Panc1 (cell line): Measurements from ENCODE around the gene INO80C. TPM values are rescaled to one million over a fixed set of nuclear protein-coding genes. Genes with fewer than 3 reads are reported as not detected.

Experiments
- ATAC-seq: fragments of 200-7000 bp; cut with Tn5 transposase; 2 replicates; pipeline ENCODE4 v1.9.1; 2020; ENCODE audit warnings: mild to moderate bottlenecking, moderate library complexity
- BruUV-seq: library from RNA; stranded (reverse); fragments of 400-500 nt; replicated peaks from 2 replicates; lab custom pipeline; 2021; lab: Mats Ljungman, UMichigan
- CTCF ChIA-PET: fragments of 300-600 bp; sonication (Branson Sonifier 250); formaldehyde crosslinking; loops from one replicate; lab custom pipeline; 2022; ENCODE audit warnings: antibody characterized with exemption; lab: Charles Lee
- POLR2A ChIA-PET: fragments of 300-600 bp; sonication (Branson Sonifier 250); formaldehyde crosslinking; loops from one replicate; lab custom pipeline; 2022; ENCODE audit warnings: antibody characterized with exemption; lab: Charles Lee
- DNase-seq: peaks from one replicate; pipeline ENCODE4 v3.0.0-alpha.2; 2010; ENCODE audit warnings: low read depth, low spot score
- H3K27ac ChIP-seq: 2 replicates; pipeline ENCODE4 v1.5.1; 2011; ENCODE audit warnings: mild to moderate bottlenecking, low read length, inconsistent platforms
- H3K27me3 ChIP-seq: fragments of 200-500 bp; sonication (Bioruptor generic); 2 replicates; pipeline ENCODE4 v1.6.0; 2014; ENCODE audit warnings: low read length, inconsistent platforms; ENCODE audit not compliant: control insufficient read depth, insufficient read depth
- H3K36me3 ChIP-seq: fragments of 200-500 bp; sonication (Bioruptor generic); 2 replicates; pipeline ENCODE4 v1.5.1; 2014; ENCODE audit warnings: inconsistent platforms, mild to moderate bottlenecking, low read length, moderate library complexity; ENCODE audit not compliant: control insufficient read depth, insufficient read depth
- H3K4me1 ChIP-seq: 2 replicates; pipeline ENCODE4 v1.5.1; 2011; ENCODE audit warnings: inconsistent platforms, mild to moderate bottlenecking, low read length, moderate library complexity; ENCODE audit not compliant: control insufficient read depth, insufficient read depth
- H3K4me3 ChIP-seq, 2 experiments: 2 replicates each; pipeline ENCODE4 v1.5.1; 2011 to 2012; ENCODE audit warnings: low read depth in 2 of 2, low read length in 2 of 2, mild to moderate bottlenecking in 2 of 2, inconsistent platforms in 1 of 2, moderate library complexity in 1 of 2
- H3K9me3 ChIP-seq: fragments of 200-500 bp; sonication (Bioruptor generic); 2 replicates; pipeline ENCODE4 v1.5.1; 2014; ENCODE audit warnings: low read depth, mild to moderate bottlenecking, inconsistent platforms, low read length, moderate library complexity; ENCODE audit not compliant: control insufficient read depth, insufficient read depth
- CTCF ChIP-seq: fragments of 450-650 bp; IDR thresholded peaks from 2 replicates; pipeline ENCODE4 v1.5.1; 2017; ENCODE audit warnings: mild to moderate bottlenecking
- POLR2AphosphoS5 ChIP-seq: IDR thresholded peaks from 2 replicates; pipeline ENCODE4 v1.6.1; 2012; ENCODE audit warnings: mild to moderate bottlenecking, low read depth, low read length, moderate library complexity
- SIN3A ChIP-seq: IDR thresholded peaks from 2 replicates; pipeline ENCODE4 v1.6.1; 2012; ENCODE audit warnings: low read depth, mild to moderate bottlenecking, low read length, moderate library complexity, borderline replicate concordance; ENCODE audit not compliant: insufficient read depth
- TCF7L2 ChIP-seq: IDR thresholded peaks from 2 replicates; pipeline ENCODE4 v1.6.1; 2011; ENCODE audit warnings: mild to moderate bottlenecking, low read depth, low read length, inconsistent platforms
- in situ Hi-C: cut with HindIII; loops from 2 replicates; pipeline ENCODE4 v1.10.0; 2016; ENCODE audit warnings: low sequenced_read_pairs, low pct_unique_long_range_greater_than_20kb
- intact Hi-C: fragments of 100-400 bp; cut with micrococcal nuclease; formaldehyde crosslinking; loops from one replicate; pipeline ENCODE4 v1.10.0; 2022; ENCODE audit not compliant: unreplicated experiment
- total RNA-seq: library from RNA; stranded (reverse); gene quantifications from one replicate; pipeline ENCODE4 v1.2.1, GENCODE V29; 2021; ENCODE audit not compliant: unreplicated experiment
- TF ChIP-seq, protein P1 (sequence below), 2 experiments: IDR thresholded peaks; 2 replicates each; pipeline ENCODE4 v1.6.1; 2011 to 2012; ENCODE audit warnings: low read depth in 2 of 2, control low read depth in 1 of 2, low read length in 1 of 2, mild to moderate bottlenecking in 1 of 2, moderate library complexity in 1 of 2; ENCODE audit not compliant: insufficient read depth in 1 of 2

Gene INO80C
- total RNA-seq, 1 experiment from 2014 or later, result 25.8 TPM

- CTCF ChIA-PET, result no interaction called here
Observed at GRCh38 chr18:35451032-35451431, 46.7 kb downstream of the INO80C start.

DNA sequence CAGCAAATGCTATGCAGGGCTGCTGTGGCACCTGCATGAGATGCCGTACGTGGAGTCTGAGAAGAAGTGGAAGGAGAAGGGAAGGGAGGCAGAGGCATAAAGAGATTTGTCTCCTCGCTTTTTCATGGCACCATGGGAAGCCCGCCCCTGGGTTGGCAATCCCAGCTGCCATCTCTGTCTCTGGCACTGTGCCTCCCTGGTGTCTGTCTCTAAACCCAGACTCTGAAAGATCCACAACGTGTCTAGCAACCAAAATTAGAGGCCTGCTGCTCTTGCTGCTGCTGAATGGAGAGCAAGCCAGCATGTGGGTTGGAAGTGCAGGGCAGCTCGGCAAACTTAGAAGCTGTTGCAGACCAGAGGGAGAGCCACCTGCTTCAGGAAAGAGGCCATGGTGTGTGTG lies 53.1 kb downstream of the INO80C start:
- ChIA-PET CTCF (no interaction called here), POLR2A (no interaction called here)
- no peaks in the 10 kb centered on the region for H3K27me3 ChIP-seq
- DNase-seq (no peak), ATAC-seq (no peak)
- no peak overlapping the region for H3K27ac ChIP-seq
- no peaks in the 10 kb centered on the region for H3K36me3 ChIP-seq
- H3K4me3 ChIP-seq, result no peak overlapping the region
- no peaks in the 10 kb centered on the region for H3K4me1 ChIP-seq
- H3K9me3 ChIP-seq, result no peaks in the 10 kb centered on the region
- TF ChIP-seq SIN3A (no peak), TCF7L2 (no peak), CTCF (no peak), POLR2AphosphoS5 (no peak)
- TF ChIP-seq, protein P1, sequence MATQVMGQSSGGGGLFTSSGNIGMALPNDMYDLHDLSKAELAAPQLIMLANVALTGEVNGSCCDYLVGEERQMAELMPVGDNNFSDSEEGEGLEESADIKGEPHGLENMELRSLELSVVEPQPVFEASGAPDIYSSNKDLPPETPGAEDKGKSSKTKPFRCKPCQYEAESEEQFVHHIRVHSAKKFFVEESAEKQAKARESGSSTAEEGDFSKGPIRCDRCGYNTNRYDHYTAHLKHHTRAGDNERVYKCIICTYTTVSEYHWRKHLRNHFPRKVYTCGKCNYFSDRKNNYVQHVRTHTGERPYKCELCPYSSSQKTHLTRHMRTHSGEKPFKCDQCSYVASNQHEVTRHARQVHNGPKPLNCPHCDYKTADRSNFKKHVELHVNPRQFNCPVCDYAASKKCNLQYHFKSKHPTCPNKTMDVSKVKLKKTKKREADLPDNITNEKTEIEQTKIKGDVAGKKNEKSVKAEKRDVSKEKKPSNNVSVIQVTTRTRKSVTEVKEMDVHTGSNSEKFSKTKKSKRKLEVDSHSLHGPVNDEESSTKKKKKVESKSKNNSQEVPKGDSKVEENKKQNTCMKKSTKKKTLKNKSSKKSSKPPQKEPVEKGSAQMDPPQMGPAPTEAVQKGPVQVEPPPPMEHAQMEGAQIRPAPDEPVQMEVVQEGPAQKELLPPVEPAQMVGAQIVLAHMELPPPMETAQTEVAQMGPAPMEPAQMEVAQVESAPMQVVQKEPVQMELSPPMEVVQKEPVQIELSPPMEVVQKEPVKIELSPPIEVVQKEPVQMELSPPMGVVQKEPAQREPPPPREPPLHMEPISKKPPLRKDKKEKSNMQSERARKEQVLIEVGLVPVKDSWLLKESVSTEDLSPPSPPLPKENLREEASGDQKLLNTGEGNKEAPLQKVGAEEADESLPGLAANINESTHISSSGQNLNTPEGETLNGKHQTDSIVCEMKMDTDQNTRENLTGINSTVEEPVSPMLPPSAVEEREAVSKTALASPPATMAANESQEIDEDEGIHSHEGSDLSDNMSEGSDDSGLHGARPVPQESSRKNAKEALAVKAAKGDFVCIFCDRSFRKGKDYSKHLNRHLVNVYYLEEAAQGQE (IDR thresholded peaks at IDR 0.05; ENCODE audit: insufficient read depth in 1 of 2, low read depth in 2 of 2, low read length in 1 of 2), result no peak
- in situ Hi-C loops (no loop called here), intact Hi-C loops (no loop called here)
- BruUV-seq, result no TSS peak

More at GRCh38 chr18:35451032-35451431, 46.7 kb downstream of the INO80C start:
- Histone ChIP-seq H3K36me3 (no peaks in the 10 kb centered on the region), H3K27me3 (no peaks in the 10 kb centered on the region), H3K4me3 (no peak overlapping the region), H3K4me1 (no peaks in the 10 kb centered on the region), H3K27ac (peak overlapping the region; percentile 39; the same call in 1 of the 2 replicates), H3K9me3 (no peaks in the 10 kb centered on the region)
- no peak for ATAC-seq
- in situ Hi-C loops (no loop called here), intact Hi-C loops (no loop called here)
- POLR2A ChIA-PET, result no interaction called here
- DNase-seq, result no peak
- TF ChIP-seq CTCF (no peak), SIN3A (no peak), TCF7L2 (no peak), POLR2AphosphoS5 (no peak)
- TF ChIP-seq, protein P1 (IDR thresholded peaks at IDR 0.05; ENCODE audit: insufficient read depth in 1 of 2, low read depth in 2 of 2, low read length in 1 of 2), result no peak
- no TSS peak for BruUV-seq
